ENCODE measurements around the gene PADI6.

Gene PADI6

DNA sequence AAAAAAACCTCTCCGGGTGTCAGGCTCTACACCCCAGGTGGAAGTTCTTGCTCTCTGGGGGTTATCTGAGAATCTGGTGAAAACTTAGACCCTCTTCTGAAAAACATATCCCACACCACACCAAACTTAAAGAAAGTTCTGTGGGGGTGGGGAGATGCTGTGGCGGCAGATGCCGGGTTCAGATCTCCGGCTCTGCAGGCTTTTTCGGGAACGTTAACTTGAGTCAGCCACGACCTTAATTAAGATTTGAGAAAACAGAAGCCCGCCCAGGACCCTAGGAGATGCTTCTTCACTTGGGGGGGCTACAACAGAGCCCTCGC lies 65.2 kb downstream of the PADI6 start:
- no peak for DNase-seq

DNA sequence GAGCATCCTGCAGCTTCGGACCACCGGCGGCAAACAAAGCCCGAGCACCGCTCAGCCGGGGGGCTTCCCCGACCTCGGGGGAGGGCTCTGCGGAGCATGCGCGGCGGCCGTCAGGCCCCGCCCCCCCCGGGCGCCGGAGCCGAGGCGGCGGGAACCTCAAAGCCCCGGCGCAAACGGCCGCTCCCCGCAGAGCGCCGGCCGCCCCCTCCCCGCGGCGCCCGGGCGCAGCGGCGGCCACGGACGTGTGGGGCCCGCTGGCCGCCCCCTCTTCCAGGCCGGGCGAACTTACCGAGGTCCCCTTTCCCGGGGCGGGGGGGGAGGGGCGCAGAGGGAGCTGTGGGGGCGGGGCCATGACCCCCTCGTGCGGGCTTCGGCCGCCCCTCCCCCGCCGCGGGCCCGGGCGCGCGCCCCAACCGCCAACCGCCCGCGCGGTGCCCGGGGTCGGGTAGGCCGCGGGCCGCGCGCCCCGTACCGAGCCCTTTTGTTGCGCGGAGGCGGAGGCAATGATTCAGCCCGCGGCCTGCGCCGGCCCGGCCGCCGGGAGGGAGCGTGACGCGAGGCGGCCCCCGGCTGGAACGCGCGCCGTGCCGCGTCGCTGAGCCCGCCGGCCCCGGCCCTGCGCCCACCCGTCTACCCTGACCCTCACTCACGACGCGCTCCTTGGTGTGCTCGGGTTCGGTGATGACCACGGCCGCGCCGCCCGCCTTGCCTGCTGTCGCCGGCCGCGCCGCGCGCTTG lies 65.8 kb downstream of the PADI6 start:
- DNase-seq, result peak; percentile 68

DNA sequence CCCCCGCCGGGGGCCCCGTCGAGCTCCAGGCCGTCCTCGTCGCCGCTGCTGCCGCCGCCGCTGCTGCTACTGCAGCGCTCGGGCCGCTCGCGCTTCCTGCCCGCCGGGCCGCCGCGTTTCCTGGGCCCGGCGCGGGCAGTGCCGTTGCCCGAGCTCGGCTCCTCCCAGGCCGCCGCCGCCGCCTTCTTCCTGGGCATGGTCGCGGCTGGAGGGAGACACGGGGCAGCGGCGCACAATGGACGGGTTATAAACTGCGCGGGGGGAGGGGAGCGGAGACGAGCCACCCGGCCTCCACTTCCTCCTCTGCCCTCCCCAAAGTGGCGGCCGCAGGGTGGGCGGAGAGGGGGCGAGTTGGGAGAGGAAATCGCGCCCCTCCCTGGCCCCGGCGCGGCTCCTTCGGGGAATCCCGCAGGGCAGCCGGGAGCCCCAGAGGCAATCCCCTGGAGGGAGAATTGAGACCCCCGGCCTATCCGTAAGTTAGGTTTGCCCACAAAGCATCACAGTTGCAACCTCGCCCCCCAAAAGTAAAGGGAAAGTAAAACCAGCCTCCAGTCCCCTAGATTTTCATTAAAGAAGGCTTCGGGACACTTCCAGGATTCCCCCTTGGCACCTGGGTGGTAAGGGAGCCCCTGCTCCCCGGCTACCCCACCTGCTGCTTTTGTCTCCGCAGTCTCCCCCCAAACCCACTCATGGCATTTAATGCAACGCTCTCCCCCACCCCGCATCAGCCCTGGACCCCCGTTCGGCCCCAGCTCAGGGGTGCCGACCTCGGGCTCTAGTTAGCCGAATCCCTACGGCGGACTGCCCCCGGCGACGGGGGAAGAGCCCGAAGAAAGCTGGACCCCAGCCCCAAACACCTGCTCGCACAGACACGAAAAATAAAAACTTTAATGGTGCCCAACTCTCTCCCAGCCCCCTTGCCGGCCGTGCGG lies 66.6 kb downstream of the PADI6 start:
- DNase-seq, result peak; percentile 75

DNA sequence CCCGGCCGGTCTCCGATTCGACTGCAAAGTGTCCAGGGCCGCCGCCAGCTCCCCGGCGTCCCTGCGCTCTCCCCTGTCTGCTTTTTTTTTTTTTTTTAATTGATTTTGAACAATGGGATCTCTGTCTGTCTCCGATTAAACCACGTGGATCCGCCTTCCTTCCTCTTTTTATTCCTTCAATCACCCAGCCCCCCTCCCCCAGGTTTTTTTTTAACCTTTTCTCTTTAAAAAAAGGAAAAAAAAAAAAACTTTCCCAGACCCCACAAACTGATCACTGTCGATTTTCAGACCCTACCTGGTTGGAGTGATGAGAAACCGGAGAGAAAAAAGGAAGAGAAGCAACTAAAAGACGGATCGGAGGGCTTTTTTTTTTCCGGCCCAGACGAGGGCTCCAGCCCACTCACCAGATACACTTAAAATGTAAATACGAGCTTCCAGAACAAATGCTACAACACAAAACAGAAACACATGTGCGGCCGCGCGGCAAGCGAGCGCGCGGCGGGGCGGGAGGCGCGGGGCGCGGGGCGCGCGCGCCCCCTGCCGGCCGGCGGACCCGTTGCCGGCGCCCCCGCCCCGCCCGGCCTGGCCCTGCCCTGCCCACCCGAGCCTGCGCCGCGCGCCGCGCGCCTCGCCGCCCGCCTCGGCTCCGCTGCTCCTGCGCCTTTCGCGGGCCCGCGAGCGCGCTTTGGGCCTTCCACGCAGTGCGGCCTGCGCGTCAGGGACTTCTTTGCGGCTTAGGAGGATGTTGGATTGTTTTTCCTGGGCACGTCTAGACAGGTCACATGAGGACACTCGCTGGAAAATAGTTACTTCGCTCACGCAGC lies 67.5 kb downstream of the PADI6 start, which contains the start of gene RCC2:
RCC2 (minus strand) TSS at position 428 of the 824 bp plus-strand sequence. CDS start 1,163 bp downstream, outside the sequence.
- peak; percentile 85 for DNase-seq

DNA sequence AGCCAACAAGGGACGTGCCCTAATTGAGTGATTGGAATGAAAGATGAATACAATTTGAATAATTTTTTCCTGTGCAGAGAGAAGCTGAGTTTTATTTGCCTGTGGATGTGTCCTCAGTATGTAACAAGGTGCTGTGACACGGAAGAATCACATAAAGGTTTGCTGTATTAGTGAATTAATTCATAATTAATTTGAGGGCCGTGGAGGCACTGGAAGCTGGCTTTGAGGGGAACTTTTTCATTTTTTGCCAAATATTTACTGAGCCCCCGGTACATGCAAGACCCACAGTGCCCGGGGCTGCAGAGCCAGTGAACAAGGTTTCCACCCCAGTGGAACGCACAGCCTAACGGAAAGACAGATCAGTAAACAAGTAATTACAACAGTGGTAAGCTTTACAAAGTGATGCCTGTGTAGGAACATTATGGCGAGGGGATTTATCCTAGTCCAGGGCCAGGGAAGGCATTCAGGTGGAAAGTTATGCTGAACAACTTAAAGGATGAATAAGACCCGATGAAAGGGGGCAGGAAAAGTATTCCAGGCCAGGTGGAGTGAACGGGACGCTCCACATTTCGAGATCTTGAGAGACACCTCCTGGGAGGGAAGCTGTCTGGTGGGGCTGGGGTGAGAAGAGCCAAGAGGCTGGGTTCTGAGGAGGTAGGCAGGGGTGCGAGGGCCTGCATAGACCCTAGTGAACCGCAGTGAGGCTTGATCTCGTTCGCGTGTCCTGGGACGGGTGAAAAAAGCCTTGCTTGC lies 68.3 kb downstream of the PADI6 start:
- DNase-seq, result no peak

DNA sequence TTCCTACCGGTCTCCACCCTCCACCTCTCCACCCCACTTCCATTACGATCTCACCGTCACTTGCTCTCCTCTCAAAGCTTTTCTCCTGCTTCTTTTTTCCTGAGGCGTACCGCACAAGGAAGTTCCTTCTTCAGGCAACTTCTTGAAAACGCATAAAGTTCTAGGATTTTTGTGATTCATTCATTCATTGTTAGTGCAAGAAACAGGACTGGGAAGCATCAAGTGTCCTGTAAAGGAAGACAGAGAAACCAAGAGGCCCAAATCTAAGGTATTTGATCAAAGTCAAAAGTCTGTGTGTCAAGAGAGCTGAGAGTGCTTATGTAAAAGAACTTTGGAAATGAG lies 68.8 kb downstream of the PADI6 start:
- DNase-seq, result no peak

DNA sequence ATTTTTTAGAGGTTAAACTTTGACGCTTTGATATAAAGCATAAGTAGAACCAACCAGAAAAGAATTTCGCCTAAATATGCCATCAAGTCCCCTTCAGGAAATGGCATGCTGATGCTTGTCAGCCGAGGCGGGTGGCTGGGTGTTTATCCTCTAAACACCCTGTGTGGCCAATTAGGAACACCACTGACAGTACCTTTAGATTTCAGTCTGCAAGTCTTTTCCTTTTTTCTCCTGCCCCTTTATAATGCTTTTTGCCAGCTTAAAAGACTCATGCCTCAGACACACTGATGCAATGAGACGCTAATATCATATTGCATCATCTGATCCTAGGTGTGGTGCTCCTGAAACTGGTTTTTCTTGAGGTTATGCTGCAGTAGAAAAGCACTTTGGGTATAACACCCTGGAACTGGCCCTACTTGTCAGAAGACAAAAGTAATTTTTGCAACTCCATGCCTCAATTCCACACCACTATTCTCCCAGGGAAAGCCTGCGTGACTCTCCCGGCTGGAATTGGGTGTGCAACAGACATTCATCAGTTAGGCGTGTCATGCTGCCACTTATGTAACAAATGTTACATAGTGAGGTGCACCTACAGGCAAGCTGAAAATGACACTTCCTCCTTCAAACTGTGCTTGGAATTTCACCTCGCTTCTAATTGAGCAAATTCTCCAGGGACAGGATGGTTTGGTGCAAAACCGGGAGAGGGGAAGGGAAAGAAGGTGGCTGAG lies 69.4 kb downstream of the PADI6 start:
- no peak for DNase-seq

DNA sequence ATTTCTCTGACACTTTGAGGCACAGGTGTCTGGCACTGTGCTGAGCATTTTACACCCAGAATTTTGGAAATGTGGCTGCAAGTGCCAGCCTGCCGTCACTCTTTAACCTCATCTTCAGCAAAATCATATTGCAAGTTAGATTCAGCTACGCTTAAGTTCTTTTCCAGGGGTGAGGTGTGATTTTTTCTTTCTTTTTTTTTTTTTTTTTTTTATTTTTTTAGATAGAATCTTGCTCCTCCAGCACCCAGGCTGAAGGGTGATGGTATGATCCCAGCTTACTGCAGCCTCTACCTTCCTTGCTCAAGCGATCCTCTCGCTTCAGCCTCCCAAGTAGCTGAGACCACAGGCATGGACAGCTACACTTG lies 70.0 kb downstream of the PADI6 start:
- DNase-seq, result no peak

DNA sequence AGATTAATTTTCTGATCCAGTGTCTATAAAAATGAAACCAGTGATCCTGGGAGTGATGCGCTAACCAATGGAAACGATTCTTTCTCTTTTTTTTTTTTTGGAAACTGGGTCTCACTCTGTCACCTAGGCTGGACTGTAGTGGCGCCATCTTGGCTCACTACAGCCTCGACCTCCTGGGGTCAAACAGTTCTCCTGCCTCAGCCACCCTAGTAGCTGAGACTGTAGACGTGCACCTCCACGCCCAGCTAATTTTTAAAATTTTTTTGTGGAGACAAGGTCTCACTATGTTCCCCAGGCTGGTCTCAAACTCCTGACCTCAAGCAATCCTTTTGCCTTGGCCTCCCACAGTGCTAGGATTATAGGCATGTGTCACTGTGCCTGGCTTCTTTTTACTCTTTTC lies 70.8 kb downstream of the PADI6 start:
- no peak for DNase-seq

DNA sequence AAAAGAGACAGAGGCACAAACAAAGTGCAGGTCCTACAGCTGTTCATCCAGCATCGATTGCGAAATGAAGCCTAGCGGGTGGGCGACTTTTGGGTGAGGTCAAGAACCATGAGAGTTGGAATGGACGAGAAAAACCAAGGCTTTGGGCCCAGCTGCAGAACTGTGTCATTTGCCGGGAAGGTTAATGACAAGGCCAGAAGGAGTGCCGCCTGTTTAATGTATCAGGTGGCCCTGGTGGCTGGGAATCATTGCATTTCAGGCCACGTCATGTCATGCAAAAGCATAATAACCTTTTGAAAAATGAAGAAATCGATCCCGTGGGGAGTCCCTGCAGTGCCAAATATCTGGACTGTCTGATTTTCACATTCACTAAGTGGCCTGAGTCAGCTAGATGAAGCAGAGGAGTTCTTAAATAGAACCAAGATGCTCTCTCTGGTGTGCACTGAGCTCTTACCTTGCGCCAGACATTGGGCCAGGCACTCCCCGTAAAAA lies 75.6 kb downstream of the PADI6 start:
- no peak for DNase-seq
